Measurements from ENCODE around the gene EIF3K. TPM values are rescaled to one million over a fixed set of nuclear protein-coding genes. Genes with fewer than 3 reads are reported as not detected.

EIF3K gene
- total and polyA plus RNA-seq, 2 of the 8 experiments (the other 6 are each of a cell fraction or from before 2014, with no cell fraction given), result 329 to 937 TPM

- no peak for TF ChIP-seq SP4 (IDR thresholded peaks at IDR 0.05; ENCODE audit: low read length)
Measured at GRCh38 chr19:38666663-38667511, 47.9 kb downstream of the EIF3K start (continued).

Data from H1 (cell line).